Upper lobe of left lung (tissue), 6 donors: ENCODE results near the gene COX4I2. TPM values are rescaled to one million over a fixed set of nuclear protein-coding genes. Genes with fewer than 3 reads are reported as not detected.
A peak's percentile ranks its signal among the peaks of the same experiment; 100 is the strongest.

Source experiments
- ATAC-seq, 2 donors: fragments of 200-7000 bp; cut with Tn5 transposase; one replicate each; pipeline ENCODE4 v1.9.1; 2022; ENCODE audit warnings: mild to moderate bottlenecking in 2 of 2, moderate library complexity in 2 of 2; ENCODE audit not compliant: low FRiP score in 2 of 2
- DNase-seq, 2 donors: peaks; one replicate each; pipeline ENCODE4 v3.0.0-alpha.2; 2019 to 2020
- H3K27ac ChIP-seq, 4 donors: fragments of 200-600 bp; sonication (generic); one replicate each; pipeline ENCODE4 v1.5.1; 2016 to 2019
- H3K27me3 ChIP-seq, 4 donors: fragments of 200-600 bp; sonication (generic); one replicate each; pipeline ENCODE4 v1.5.1; 2017 to 2019
- H3K36me3 ChIP-seq, 4 donors: fragments of 200-600 bp; sonication (generic); one replicate each; pipeline ENCODE4 v1.5.1; 2016 to 2019
- H3K4me1 ChIP-seq, 4 donors: fragments of 200-600 bp; sonication (generic); one replicate each; pipeline ENCODE4 v1.5.1; 2018 to 2019
- H3K4me3 ChIP-seq, 4 donors: fragments of 200-600 bp; sonication (generic); one replicate each; pipeline ENCODE4 v1.5.1; 2017 to 2019; ENCODE audit warnings: mild to moderate bottlenecking in 2 of 4, moderate library complexity in 1 of 4
- H3K9me3 ChIP-seq, 4 donors: fragments of 200-600 bp; sonication (generic); one replicate each; pipeline ENCODE4 v1.5.1; 2018 to 2019
- EP300 ChIP-seq, 4 donors: sonication (generic); formaldehyde crosslinking; IDR thresholded peaks; one replicate each; pipeline ENCODE4 v1.5.1; 2017; ENCODE audit warnings: antibody characterized with exemption in 4 of 4, control low read depth in 2 of 4
- POLR2A ChIP-seq, 4 donors: fragments of 450-650 bp; IDR thresholded peaks; one replicate each; pipeline ENCODE4 v1.5.1; 2016 to 2017; ENCODE audit warnings: antibody characterized with exemption in 4 of 4, mild to moderate bottlenecking in 2 of 4
- POLR2AphosphoS5 ChIP-seq, 2 donors: sonication (generic); formaldehyde crosslinking; IDR thresholded peaks; one replicate each; pipeline ENCODE4 v1.5.1; 2017; ENCODE audit warnings: antibody characterized with exemption in 2 of 2
- WGBS, 2 donors: methylation state at CpG; one replicate each; pipeline ENCODE4 v1.1.5; 2017 to 2018; 5-methylcytosine and 5-hydroxymethylcytosine counted together
- total RNA-seq, 6 donors: library from RNA; depleted of rRNA in 4 of 6; stranded (reverse); fragments of >200 nt in 4 of 6; gene quantifications; one replicate each; pipeline versions ENCODE4 v1.1.0 to v1.2.1, GENCODE V29; 2016 to 2021
- TF ChIP-seq, protein P1 (sequence below), 6 experiments: fragments of 450-650 bp in 4 of 6; fragments of 200-600 bp in 2 of 6; sonication (generic) in 2 of 6; IDR thresholded peaks; one replicate each; pipeline ENCODE4 v1.5.1; 2016 to 2019; ENCODE audit warnings: antibody characterized with exemption in 6 of 6
- donor health status: DM: no; HTN: no; CAD: no; lungs with moderate emphysema.
- donor health status: DM: no; HTN: yes; CAD: no; lungs with severe emphysema.

Gene COX4I2
- total RNA-seq, 6 donors from 2014 or later = 1.9 to 24.3 (median 13.5) TPM

DNA sequence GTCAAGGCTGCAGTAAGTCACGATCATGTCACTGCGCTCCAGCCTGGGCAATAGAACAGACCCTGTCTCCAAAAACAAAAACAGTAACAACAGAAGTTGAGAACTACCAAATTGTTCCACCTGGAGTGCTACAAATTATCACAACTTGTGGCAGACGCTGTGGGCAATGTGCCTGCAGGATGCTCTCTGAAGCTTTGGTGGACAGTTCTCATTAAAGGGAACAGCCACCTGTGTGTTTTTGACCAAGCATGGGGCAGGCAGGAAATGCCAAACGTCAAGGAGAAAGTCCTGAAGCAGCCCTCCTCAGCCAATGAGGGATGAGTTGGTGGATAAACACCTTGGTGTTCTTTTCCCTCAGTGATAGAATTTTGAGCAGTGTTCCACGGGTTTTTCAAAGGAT is 15.8 kb downstream of the COX4I2 start:
- TF ChIP-seq, protein P1, sequence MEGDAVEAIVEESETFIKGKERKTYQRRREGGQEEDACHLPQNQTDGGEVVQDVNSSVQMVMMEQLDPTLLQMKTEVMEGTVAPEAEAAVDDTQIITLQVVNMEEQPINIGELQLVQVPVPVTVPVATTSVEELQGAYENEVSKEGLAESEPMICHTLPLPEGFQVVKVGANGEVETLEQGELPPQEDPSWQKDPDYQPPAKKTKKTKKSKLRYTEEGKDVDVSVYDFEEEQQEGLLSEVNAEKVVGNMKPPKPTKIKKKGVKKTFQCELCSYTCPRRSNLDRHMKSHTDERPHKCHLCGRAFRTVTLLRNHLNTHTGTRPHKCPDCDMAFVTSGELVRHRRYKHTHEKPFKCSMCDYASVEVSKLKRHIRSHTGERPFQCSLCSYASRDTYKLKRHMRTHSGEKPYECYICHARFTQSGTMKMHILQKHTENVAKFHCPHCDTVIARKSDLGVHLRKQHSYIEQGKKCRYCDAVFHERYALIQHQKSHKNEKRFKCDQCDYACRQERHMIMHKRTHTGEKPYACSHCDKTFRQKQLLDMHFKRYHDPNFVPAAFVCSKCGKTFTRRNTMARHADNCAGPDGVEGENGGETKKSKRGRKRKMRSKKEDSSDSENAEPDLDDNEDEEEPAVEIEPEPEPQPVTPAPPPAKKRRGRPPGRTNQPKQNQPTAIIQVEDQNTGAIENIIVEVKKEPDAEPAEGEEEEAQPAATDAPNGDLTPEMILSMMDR (IDR thresholded peaks at IDR 0.05) = no peak
- no peaks in the 10 kb centered on the region for H3K9me3 ChIP-seq
- no peaks in the 10 kb centered on the region for H3K27me3 ChIP-seq
- no peaks in the 10 kb centered on the region for H3K4me1 ChIP-seq
- 49 to 56% methylated on average over 5 of the region's 5 CpGs for WGBS, 2 donors
- ATAC-seq (no peak), DNase-seq (no peak)
- H3K4me3 ChIP-seq = no peak overlapping the region
- no peaks in the 10 kb centered on the region for H3K36me3 ChIP-seq
- H3K27ac ChIP-seq = no peak overlapping the region

GRCh38 chr20:31654534-31654933 is 16.8 kb downstream of the COX4I2 start:
- TF ChIP-seq EP300 (IDR thresholded peaks at IDR 0.05) (no peak), POLR2A (IDR thresholded peaks at IDR 0.05) (no peak), POLR2AphosphoS5 (IDR thresholded peaks at IDR 0.05) (no peak)
- TF ChIP-seq, protein P1 (IDR thresholded peaks at IDR 0.05) = no peak
- no peak overlapping the region for H3K27ac ChIP-seq

GRCh38 chr20:31661625-31662371 is 24.1 kb downstream of the COX4I2 start:
- Histone ChIP-seq H3K9me3 (no peaks in the 10 kb centered on the region), H3K27ac (peak overlapping the region; percentile 23 to 83 (median 76)), H3K4me1 (peaks cover 44 to 55% (median 48%) of the 10 kb centered on the region in 4 donors), H3K27me3 (no peaks in the 10 kb centered on the region), H3K4me3 (peak overlapping the region in 3 of 4 donors; percentile 22 to 46 (median 44)), H3K36me3 (peaks cover 0 to 30% (median 19%) of the 10 kb centered on the region in 4 donors)
- ATAC-seq (peak; percentile 91 to 95), DNase-seq (peak; percentile 85 to 92)
- TF ChIP-seq, protein P1 (IDR thresholded peaks at IDR 0.05) = peak; percentile 71 to 90 (median 80)
- TF ChIP-seq POLR2AphosphoS5 (IDR thresholded peaks at IDR 0.05) (peak in 1 of 2 donors; percentile 79), POLR2A (IDR thresholded peaks at IDR 0.05) (peak in 2 of 4 donors; percentile 33 to 63), EP300 (IDR thresholded peaks at IDR 0.05) (no peak)
- WGBS, 2 donors = 6 to 14% methylated on average over 13 to 24 of the region's 31 CpGs

More at GRCh38 chr20:31654534-31654933, 16.8 kb downstream of the COX4I2 start:
- no peak for ATAC-seq
- Histone ChIP-seq H3K4me3 (no peak overlapping the region), H3K9me3 (no peaks in the 10 kb centered on the region), H3K27me3 (no peaks in the 10 kb centered on the region), H3K4me1 (no peaks in the 10 kb centered on the region), H3K36me3 (no peaks in the 10 kb centered on the region)
- DNase-seq = no peak
- 75 to 87% methylated on average over 5 of the region's 5 CpGs for WGBS, 2 donors

DNA sequence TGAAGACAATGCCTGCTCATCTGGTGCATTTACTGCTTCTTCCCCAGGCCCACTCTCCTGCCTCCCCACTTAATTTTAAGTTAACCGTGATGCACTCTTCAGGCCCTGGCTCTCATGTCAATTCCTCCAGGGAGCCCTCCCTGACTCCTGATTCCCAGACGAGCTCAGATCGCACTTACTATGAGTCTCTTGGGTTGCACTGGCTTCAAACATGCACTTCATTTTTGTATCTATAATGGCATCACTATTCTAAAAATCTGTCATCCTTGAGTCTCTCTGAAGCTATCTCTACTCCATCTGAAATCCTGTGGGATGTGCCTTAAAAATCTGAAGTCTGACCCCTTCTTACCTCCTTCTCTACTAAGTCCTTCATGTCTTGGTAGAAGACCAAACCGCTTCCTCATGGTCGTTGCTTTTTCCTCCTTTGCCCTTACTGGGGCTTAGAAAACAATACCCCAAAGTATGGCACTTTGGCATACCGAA is 24.7 kb downstream of the COX4I2 start:
- Histone ChIP-seq H3K4me1 (peaks cover 49 to 60% (median 54%) of the 10 kb centered on the region in 4 donors), H3K9me3 (no peaks in the 10 kb centered on the region), H3K36me3 (peaks cover 0 to 30% (median 19%) of the 10 kb centered on the region in 4 donors), H3K27ac (peak overlapping the region; percentile 23 to 83 (median 76)), H3K27me3 (no peaks in the 10 kb centered on the region), H3K4me3 (peak overlapping the region in 1 of 4 donors; percentile 44)
- 63 to 75% methylated on average over 6 of the region's 6 CpGs for WGBS, 2 donors
- TF ChIP-seq POLR2AphosphoS5 (IDR thresholded peaks at IDR 0.05) (no peak), POLR2A (IDR thresholded peaks at IDR 0.05) (no peak), EP300 (IDR thresholded peaks at IDR 0.05) (no peak)
- TF ChIP-seq, protein P1 (IDR thresholded peaks at IDR 0.05) = no peak
- DNase-seq (no peak), ATAC-seq (no peak)
